ENCODE measurements around the gene VSX2.
A peak's percentile ranks its signal among the peaks of the same experiment; 100 is the strongest.

The VSX2 gene

GRCh38 chr14:74302634-74303569 lies 63.7 kb downstream of the VSX2 start, which contains the start of gene ABCD4:
TSS of gene ABCD4 (minus strand) at chr14:74302934. CDS start at chr14:74302912, 22 bp downstream.
- DNase-seq, result peak; percentile 39 to 73 (median 56)

GRCh38 chr14:74308695-74309094 lies 69.4 kb downstream of the VSX2 start:
- no peak for DNase-seq

GRCh38 chr14:74309125-74310022 lies 70.1 kb downstream of the VSX2 start:
- DNase-seq, result no peak

GRCh38 chr14:74312161-74312560 lies 72.9 kb downstream of the VSX2 start:
- DNase-seq, result no peak

All from stimulated activated naive CD4-positive, alpha-beta T cell (primary cell).